B cell (primary cell): ENCODE measurements around the gene SCAI. TPM values are rescaled to one million over a fixed set of nuclear protein-coding genes. Genes with fewer than 3 reads are reported as not detected.
"Not testable (repeated sequence)": the region's sequence is repeated elsewhere in the genome, so short reads cannot be mapped to it uniquely, and the experiment has no call there.

Source experiments
- ATAC-seq: fragments of 200-7000 bp; cut with Tn5 transposase; one replicate; pipeline ENCODE4 v1.10.0; 2021; ENCODE audit warnings: low read depth, mild to moderate bottlenecking, moderate number of reproducible peaks, moderate library complexity
- CTCF ChIA-PET: fragments of 350-600 bp; sonication (Branson Sonifier 250); formaldehyde crosslinking; loops from one replicate; lab custom pipeline; 2021; ENCODE audit warnings: antibody characterized with exemption, inconsistent platforms; lab: Charles Lee
- POLR2A ChIA-PET: fragments of 350-600 bp; sonication (Branson Sonifier 250); formaldehyde crosslinking; loops from one replicate; lab custom pipeline; 2021; ENCODE audit warnings: antibody characterized with exemption; lab: Charles Lee
- DNase-seq: peaks from one replicate; pipeline ENCODE4 v3.0.0; 2013
- H2AFZ ChIP-seq: 2 replicates; pipeline ENCODE4 v1.6.1; 2012; ENCODE audit warnings: mild to moderate bottlenecking, low read depth, low read length; ENCODE audit not compliant: insufficient read depth, poor library complexity, severe bottlenecking
- H3K27ac ChIP-seq, 2 donors: 1 replicate in 1 of 2; 2 replicates in 1 of 2; pipeline ENCODE4 v1.5.1; 2012 to 2013; ENCODE audit warnings: low read length in 2 of 2, mild to moderate bottlenecking in 2 of 2, moderate library complexity in 1 of 2
- H3K27me3 ChIP-seq, 4 experiments: fragments of 200-600 bp in 1 of 4; sonication (generic) in 1 of 4; replicated peaks in 1 of 4; 1 replicate in 2 of 4; 2 replicates in 2 of 4; pipeline versions ENCODE4 v1.6.1 to v1.7.0; 2013 to 2016; ENCODE audit warnings: low read length in 3 of 4, mild to moderate bottlenecking in 2 of 4, mixed read lengths in 1 of 4, moderate library complexity in 1 of 4; ENCODE audit not compliant: insufficient read depth in 4 of 4, control insufficient read depth in 3 of 4; ENCODE audit errors: control extremely low read depth in 1 of 4
- H3K36me3 ChIP-seq, 2 experiments: replicated peaks in 1 of 2; 1 replicate in 1 of 2; 2 replicates in 1 of 2; pipeline versions ENCODE4 v1.6.1 to v1.7.1; 2013; ENCODE audit warnings: low read length in 1 of 2; ENCODE audit not compliant: insufficient read depth in 2 of 2, control insufficient read depth in 1 of 2; ENCODE audit errors: control extremely low read depth in 1 of 2, extremely low read depth in 1 of 2
- H3K4me1 ChIP-seq, 2 donors: fragments of 200-600 bp in 1 of 2; sonication (generic) in 1 of 2; 1 replicate in 1 of 2; 2 replicates in 1 of 2; pipeline versions ENCODE4 v1.5.1 to v1.6.1; 2013 to 2017; ENCODE audit warnings: low read length in 2 of 2; ENCODE audit not compliant: control insufficient read depth in 2 of 2, insufficient read depth in 2 of 2
- H3K4me2 ChIP-seq: replicated peaks from 2 replicates; pipeline ENCODE3; 2012; ENCODE audit warnings: mild to moderate bottlenecking, low read depth, low read length; ENCODE audit not compliant: poor library complexity, severe bottlenecking
- H3K4me3 ChIP-seq, 5 experiments: fragments of 200-600 bp in 1 of 5; sonication (generic) in 1 of 5; 1 replicate in 3 of 5; 2 replicates in 2 of 5; pipeline versions ENCODE4 v1.5.1 to v1.7.0; 2011 to 2016; ENCODE audit warnings: low read length in 4 of 5, mild to moderate bottlenecking in 4 of 5, low read depth in 2 of 5, control low read depth in 1 of 5, moderate library complexity in 1 of 5; ENCODE audit not compliant: insufficient read depth in 1 of 5; ENCODE audit errors: control extremely low read depth in 1 of 5, extremely low read depth in 1 of 5
- H3K79me2 ChIP-seq: fragments of 200-600 bp; sonication (generic); one replicate; pipeline ENCODE4 v1.6.0; 2016; ENCODE audit warnings: low read length; ENCODE audit not compliant: control insufficient read depth, insufficient read depth
- H3K9ac ChIP-seq: fragments of 200-600 bp; sonication (generic); 2 replicates; pipeline ENCODE4 v1.6.1; 2017; ENCODE audit warnings: mild to moderate bottlenecking, low read length, moderate library complexity
- H3K9me3 ChIP-seq, 3 donors: one replicate each; pipeline versions ENCODE4 v1.6.1 to v1.7.1; 2013; ENCODE audit warnings: low read length in 2 of 3; ENCODE audit not compliant: control insufficient read depth in 2 of 3, insufficient read depth in 1 of 3; ENCODE audit errors: control extremely low read depth in 1 of 3
- H4K20me1 ChIP-seq: 2 replicates; pipeline ENCODE4 v1.6.0; 2012; ENCODE audit warnings: mild to moderate bottlenecking, low read length; ENCODE audit not compliant: insufficient read depth, control insufficient read depth, poor library complexity, severe bottlenecking
- H3K27ac Mint-ChIP-seq: one replicate; pipeline ENCODE4 v1.8.0; 2021; ENCODE audit warnings: mixed read lengths
- H3K27me3 Mint-ChIP-seq: one replicate; pipeline ENCODE4 v1.8.0; 2021; ENCODE audit warnings: mixed read lengths
- H3K4me1 Mint-ChIP-seq: one replicate; pipeline ENCODE4 v1.8.0; 2021; ENCODE audit warnings: mixed read lengths
- H3K4me3 Mint-ChIP-seq: one replicate; pipeline ENCODE4 v1.8.0; 2021; ENCODE audit warnings: mixed read lengths
- H3K9me3 Mint-ChIP-seq: one replicate; pipeline ENCODE4 v1.8.0; 2022; ENCODE audit warnings: mixed read lengths; ENCODE audit not compliant: insufficient read depth
- EZH2 ChIP-seq: IDR thresholded peaks from 2 replicates; pipeline ENCODE4 v1.6.1; 2012; ENCODE audit warnings: borderline replicate concordance, low read depth, mild to moderate bottlenecking, moderate library complexity, low read length; ENCODE audit not compliant: insufficient read depth, poor library complexity, severe bottlenecking
- WGBS: methylation state at CpG from one replicate; pipeline ENCODE4 v1.1.5; 2013; ENCODE audit warnings: missing lambda C conversion rate; ENCODE audit not compliant: insufficient coverage; 5-methylcytosine and 5-hydroxymethylcytosine counted together
- intact Hi-C: fragments of 100-400 bp; cut with micrococcal nuclease; formaldehyde crosslinking; loops from one replicate; pipeline ENCODE4 v1.10.0; 2022
- polyA plus RNA-seq: library from polyadenylated mRNA; depleted of rRNA; stranded (reverse); fragments of >200 nt; gene quantifications from 2 replicates; pipeline ENCODE4 v1.2.3, GENCODE V29; 2012
- total RNA-seq, 2 donors: library from RNA; stranded (reverse); fragments of 120-200 nt in 1 of 2; gene quantifications; 1 replicate in 1 of 2; 2 replicates in 1 of 2; pipeline versions ENCODE4 v1.2.3 to v1.2.4, GENCODE V29; 2013 to 2022
- TF ChIP-seq, protein P1 (sequence below): fragments of 200-600 bp; IDR thresholded peaks from one replicate; pipeline ENCODE4 v1.8.0; 2022; ENCODE audit warnings: antibody characterized with exemption, mild to moderate bottlenecking

Gene SCAI
- total and polyA plus RNA-seq, 2 donors (not counting 1 experiment from before 2014, with no cell fraction given) = 3.8 to 19.8 TPM

DNA sequence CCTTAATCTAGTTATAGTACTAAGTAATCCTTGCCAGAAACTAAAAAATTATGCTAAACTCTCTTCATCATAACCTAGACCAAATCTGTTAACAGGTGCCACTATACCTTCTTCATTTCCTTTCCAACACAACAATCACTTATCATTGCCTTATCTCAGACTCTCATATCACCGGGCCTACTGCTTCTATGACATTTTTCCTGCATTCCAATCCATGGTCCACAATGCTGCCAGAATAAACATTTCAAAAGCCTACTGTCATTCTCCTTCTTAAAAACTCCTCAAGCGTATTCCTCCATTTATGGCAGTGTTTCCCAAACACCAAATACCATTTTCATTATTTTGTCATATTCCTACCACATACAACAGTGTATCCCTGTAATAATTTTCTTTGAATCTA is 39.7 kb upstream of the SCAI start:
- TF ChIP-seq, protein P1, sequence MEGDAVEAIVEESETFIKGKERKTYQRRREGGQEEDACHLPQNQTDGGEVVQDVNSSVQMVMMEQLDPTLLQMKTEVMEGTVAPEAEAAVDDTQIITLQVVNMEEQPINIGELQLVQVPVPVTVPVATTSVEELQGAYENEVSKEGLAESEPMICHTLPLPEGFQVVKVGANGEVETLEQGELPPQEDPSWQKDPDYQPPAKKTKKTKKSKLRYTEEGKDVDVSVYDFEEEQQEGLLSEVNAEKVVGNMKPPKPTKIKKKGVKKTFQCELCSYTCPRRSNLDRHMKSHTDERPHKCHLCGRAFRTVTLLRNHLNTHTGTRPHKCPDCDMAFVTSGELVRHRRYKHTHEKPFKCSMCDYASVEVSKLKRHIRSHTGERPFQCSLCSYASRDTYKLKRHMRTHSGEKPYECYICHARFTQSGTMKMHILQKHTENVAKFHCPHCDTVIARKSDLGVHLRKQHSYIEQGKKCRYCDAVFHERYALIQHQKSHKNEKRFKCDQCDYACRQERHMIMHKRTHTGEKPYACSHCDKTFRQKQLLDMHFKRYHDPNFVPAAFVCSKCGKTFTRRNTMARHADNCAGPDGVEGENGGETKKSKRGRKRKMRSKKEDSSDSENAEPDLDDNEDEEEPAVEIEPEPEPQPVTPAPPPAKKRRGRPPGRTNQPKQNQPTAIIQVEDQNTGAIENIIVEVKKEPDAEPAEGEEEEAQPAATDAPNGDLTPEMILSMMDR = no peak
- no peak for TF ChIP-seq EZH2
- no peak overlapping the region for H3K27ac Mint-ChIP-seq
- no peak for ATAC-seq
- CTCF ChIA-PET = interaction anchor here (0.6 kb wide), 1 partner anchor 16 kb away, joined by 6 read pairs; no protein-coding TSS in a partner anchor
- H3K79me2 ChIP-seq = peaks cover 98% of the 10 kb centered on the region
- no peaks in the 10 kb centered on the region for H3K4me1 ChIP-seq
- no peak overlapping the region for H3K9ac ChIP-seq
- no peak overlapping the region for H3K4me2 ChIP-seq
- H2AFZ ChIP-seq = no peak overlapping the region
- peaks cover 61% of the 10 kb centered on the region for H4K20me1 ChIP-seq
- H3K27ac ChIP-seq = no peak overlapping the region
- no peak overlapping the region for H3K4me3 ChIP-seq
- no peaks in the 10 kb centered on the region for H3K27me3 ChIP-seq
- POLR2A ChIA-PET = no interaction called here
- no peaks in the 10 kb centered on the region for H3K9me3 ChIP-seq
- no peaks in the 10 kb centered on the region for H3K27me3 Mint-ChIP-seq
- no peaks in the 10 kb centered on the region for H3K9me3 Mint-ChIP-seq
- no peak overlapping the region for H3K4me3 Mint-ChIP-seq
- WGBS = 100% methylated on average over 1 of the region's 2 CpGs
- H3K36me3 ChIP-seq = peaks cover 4 to 10% of the 10 kb centered on the region in 2 experiments
- no peak for DNase-seq
- H3K4me1 Mint-ChIP-seq = peaks cover 53% of the 10 kb centered on the region
- intact Hi-C loops = no loop called here

DNA sequence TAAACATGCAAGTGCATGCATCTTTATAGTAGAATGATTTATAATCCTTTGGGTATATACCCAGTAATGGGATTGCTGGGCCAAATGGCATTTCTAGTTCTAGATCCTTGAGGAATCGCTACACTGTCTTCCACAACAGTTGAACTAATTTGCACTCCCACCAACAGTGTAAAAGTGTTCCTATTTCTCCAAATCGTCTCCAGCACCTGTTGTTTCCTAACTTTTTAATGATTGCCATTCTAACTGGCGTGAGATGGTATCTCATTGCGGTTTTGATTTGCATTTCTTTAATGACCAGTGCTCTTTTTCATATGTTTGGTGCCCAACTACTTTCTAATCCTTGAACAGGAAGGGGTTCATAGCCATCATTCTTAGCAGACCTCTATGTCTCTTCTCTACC is 38.4 kb upstream of the SCAI start:
- DNase-seq, intact Hi-C loops, H3K9me3 ChIP-seq, H3K27me3 Mint-ChIP-seq, H3K27me3 ChIP-seq, H3K4me2 ChIP-seq, H2AFZ ChIP-seq, H3K36me3 ChIP-seq, POLR2A ChIA-PET, H3K9ac ChIP-seq, ATAC-seq, H3K27ac ChIP-seq, H3K4me1 ChIP-seq, H3K4me3 Mint-ChIP-seq, H3K4me3 ChIP-seq, H3K9me3 Mint-ChIP-seq: not testable (repeated sequence)
- CTCF ChIA-PET = interaction anchor here (0.6 kb wide), 1 partner anchor 436 kb away, joined by 4 read pairs; no protein-coding TSS in a partner anchor
- H3K4me1 Mint-ChIP-seq = peaks cover 49% of the 10 kb centered on the region
- H3K27ac Mint-ChIP-seq = peak overlapping the region; percentile 4
- 100% methylated on average over 4 of the region's 4 CpGs for WGBS
- H4K20me1 ChIP-seq = peaks cover 74% of the 10 kb centered on the region
- peaks cover 98% of the 10 kb centered on the region for H3K79me2 ChIP-seq
